ENCODE measurements around the gene DNAH12.

DNAH12 gene

DNA sequence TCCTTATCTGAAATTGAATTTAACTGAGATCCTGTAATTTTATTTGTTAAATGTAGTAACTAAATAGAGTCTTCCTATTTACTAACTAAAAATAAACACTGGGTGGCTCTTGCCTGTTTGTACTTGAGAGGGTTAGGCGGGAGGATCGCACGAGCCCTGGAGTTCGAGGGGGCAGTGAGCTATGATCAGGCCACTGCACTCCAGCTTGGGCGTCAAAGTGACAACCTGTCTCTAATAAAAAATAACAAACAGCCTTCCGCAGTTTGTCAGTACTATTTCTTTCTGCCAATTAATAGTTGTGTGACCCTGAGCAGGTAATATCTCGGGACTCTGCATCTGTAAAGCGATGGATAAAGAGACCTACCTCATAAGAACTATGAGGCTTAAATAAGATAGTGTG is 11.2 kb upstream of the DNAH12 start:
- Histone ChIP-seq H3K79me2 (ENCODE audit: control insufficient read depth, insufficient read depth, low read length) (peaks cover 13% of the 10 kb centered on the region), H4K5ac (ENCODE audit: low read length) (no peak overlapping the region), H3K79me1 (ENCODE audit: low read length) (peaks cover 7% of the 10 kb centered on the region), H3K4me3 (ENCODE audit: low read length) (peak overlapping the region; percentile 46), H3K36me3 (ENCODE audit: control insufficient read depth, insufficient read depth, low read length) (no peaks in the 10 kb centered on the region), H2AK5ac (ENCODE audit: low read length) (no peak overlapping the region), H2BK120ac (ENCODE audit: low read depth, low read length) (no peak overlapping the region), H3K4me2 (ENCODE audit: low read length) (peak overlapping the region; percentile 59), H2BK5ac (ENCODE audit: low read length) (no peak overlapping the region), H3K23ac (ENCODE audit: low read length) (no peak overlapping the region), H3K56ac (ENCODE audit: low read length) (peak overlapping the region; percentile 94), H4K8ac (ENCODE audit: low read depth, low read length) (peak overlapping the region; percentile 29), H3K4ac (ENCODE audit: low read depth, low read length) (no peak overlapping the region), H3K27ac (ENCODE audit: low read depth, low read length) (no peak overlapping the region), H3K9ac (ENCODE audit: low read length) (peak overlapping the region; percentile 63), H3K27me3 (ENCODE audit: insufficient read depth, low read length, poor library complexity) (no peaks in the 10 kb centered on the region), H3K4me1 (ENCODE audit: control insufficient read depth, low read depth, low read length) (no peaks in the 10 kb centered on the region), H2BK15ac (replicated peaks; ENCODE audit: low read depth) (no peak overlapping the region), H3K18ac (ENCODE audit: low read length) (no peak overlapping the region)
- no peak for DNase-seq
- no CpG with 5 or more reads among the region's 8 CpGs for WGBS (ENCODE audit: extremely low coverage, insufficient coverage, low lambda C conversion rate)

DNA sequence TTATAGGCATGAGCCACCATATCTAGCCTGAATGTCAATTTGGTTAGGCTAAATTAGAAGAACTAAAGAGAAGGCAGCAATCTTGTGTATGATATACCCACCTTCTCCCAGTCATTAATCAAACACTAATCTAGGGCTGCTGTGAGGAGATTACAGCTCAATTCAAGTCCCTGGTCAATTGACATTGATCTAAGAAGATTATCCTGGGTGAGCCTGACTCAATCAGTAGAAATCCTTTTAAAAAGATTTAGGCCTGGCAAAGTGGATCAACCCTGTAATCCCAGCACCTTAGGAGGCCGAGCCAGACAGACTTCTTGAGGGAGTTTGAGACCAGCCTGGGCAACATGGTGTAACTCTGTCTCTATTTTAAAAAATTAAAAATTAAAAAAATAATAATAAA is 2.5 kb upstream of the DNAH12 start:
- Histone ChIP-seq H3K4ac (ENCODE audit: low read depth, low read length) (no peak overlapping the region), H2BK15ac (replicated peaks; ENCODE audit: low read depth) (no peak overlapping the region), H3K4me1 (ENCODE audit: control insufficient read depth, low read depth, low read length) (no peaks in the 10 kb centered on the region), H3K56ac (ENCODE audit: low read length) (no peak overlapping the region), H4K5ac (ENCODE audit: low read length) (no peak overlapping the region), H3K36me3 (ENCODE audit: control insufficient read depth, insufficient read depth, low read length) (no peaks in the 10 kb centered on the region), H2AK5ac (ENCODE audit: low read length) (no peak overlapping the region), H3K4me2 (ENCODE audit: low read length) (no peak overlapping the region), H3K23ac (ENCODE audit: low read length) (no peak overlapping the region), H4K8ac (ENCODE audit: low read depth, low read length) (no peak overlapping the region), H3K9ac (ENCODE audit: low read length) (no peak overlapping the region), H2BK120ac (ENCODE audit: low read depth, low read length) (no peak overlapping the region), H2BK5ac (ENCODE audit: low read length) (no peak overlapping the region), H3K4me3 (ENCODE audit: low read length) (no peak overlapping the region), H3K79me1 (ENCODE audit: low read length) (no peaks in the 10 kb centered on the region), H3K18ac (ENCODE audit: low read length) (no peak overlapping the region), H3K27me3 (ENCODE audit: insufficient read depth, low read length, poor library complexity) (no peaks in the 10 kb centered on the region), H3K27ac (ENCODE audit: low read depth, low read length) (no peak overlapping the region), H3K79me2 (ENCODE audit: control insufficient read depth, insufficient read depth, low read length) (no peaks in the 10 kb centered on the region)
- WGBS (ENCODE audit: extremely low coverage, insufficient coverage, low lambda C conversion rate), result no CpG with 5 or more reads among the region's 1 CpG
- peak; percentile 35 for DNase-seq

DNA sequence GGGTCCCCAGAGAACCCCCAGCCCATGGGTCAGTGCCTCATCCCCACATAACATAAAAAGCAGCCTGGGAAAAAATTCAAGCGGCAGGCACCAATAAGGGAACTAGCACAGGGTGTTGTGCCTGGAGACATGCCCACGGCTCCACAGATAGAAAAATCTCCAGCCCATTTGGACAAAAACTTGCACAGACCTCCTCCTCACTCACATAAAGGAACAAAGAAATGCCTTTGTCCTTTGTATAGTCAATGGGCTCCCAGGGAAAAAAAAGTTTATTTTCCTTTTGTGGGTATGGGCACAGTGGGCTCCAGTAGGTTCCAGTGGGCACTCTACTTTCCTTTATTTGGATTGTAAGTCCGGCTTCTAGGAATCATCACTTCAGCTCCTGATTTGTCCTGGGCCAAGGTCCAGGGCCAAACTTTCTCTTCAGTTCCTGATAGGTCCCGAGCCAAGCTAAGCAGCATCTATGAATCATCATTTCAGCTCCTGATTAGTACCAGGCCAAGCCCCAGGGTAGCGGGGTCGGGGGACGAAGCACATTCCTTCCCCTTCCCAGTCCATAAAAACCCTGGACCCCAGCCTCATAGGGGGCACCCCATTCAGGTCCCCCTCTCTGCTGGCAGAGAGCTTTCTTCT is 1.6 kb upstream of the DNAH12 start:
- Histone ChIP-seq H3K9ac (ENCODE audit: low read length) (no peak overlapping the region), H4K5ac (ENCODE audit: low read length) (no peak overlapping the region), H3K27ac (ENCODE audit: low read depth, low read length) (no peak overlapping the region), H3K36me3 (ENCODE audit: control insufficient read depth, insufficient read depth, low read length) (no peaks in the 10 kb centered on the region), H3K23ac (ENCODE audit: low read length) (no peak overlapping the region), H3K4me3 (ENCODE audit: low read length) (no peak overlapping the region), H2BK5ac (ENCODE audit: low read length) (no peak overlapping the region), H3K4ac (ENCODE audit: low read depth, low read length) (no peak overlapping the region), H3K79me2 (ENCODE audit: control insufficient read depth, insufficient read depth, low read length) (no peaks in the 10 kb centered on the region), H3K56ac (ENCODE audit: low read length) (no peak overlapping the region), H3K79me1 (ENCODE audit: low read length) (no peaks in the 10 kb centered on the region), H2BK120ac (ENCODE audit: low read depth, low read length) (no peak overlapping the region), H3K4me2 (ENCODE audit: low read length) (no peak overlapping the region), H3K4me1 (ENCODE audit: control insufficient read depth, low read depth, low read length) (no peaks in the 10 kb centered on the region), H3K27me3 (ENCODE audit: insufficient read depth, low read length, poor library complexity) (no peaks in the 10 kb centered on the region), H2BK15ac (replicated peaks; ENCODE audit: low read depth) (no peak overlapping the region), H2AK5ac (ENCODE audit: low read length) (no peak overlapping the region), H3K18ac (ENCODE audit: low read length) (peak overlapping the region; percentile 39), H4K8ac (ENCODE audit: low read depth, low read length) (no peak overlapping the region)
- no peak for DNase-seq
- WGBS (ENCODE audit: extremely low coverage, insufficient coverage, low lambda C conversion rate), result no CpG with 5 or more reads among the region's 7 CpGs

DNA sequence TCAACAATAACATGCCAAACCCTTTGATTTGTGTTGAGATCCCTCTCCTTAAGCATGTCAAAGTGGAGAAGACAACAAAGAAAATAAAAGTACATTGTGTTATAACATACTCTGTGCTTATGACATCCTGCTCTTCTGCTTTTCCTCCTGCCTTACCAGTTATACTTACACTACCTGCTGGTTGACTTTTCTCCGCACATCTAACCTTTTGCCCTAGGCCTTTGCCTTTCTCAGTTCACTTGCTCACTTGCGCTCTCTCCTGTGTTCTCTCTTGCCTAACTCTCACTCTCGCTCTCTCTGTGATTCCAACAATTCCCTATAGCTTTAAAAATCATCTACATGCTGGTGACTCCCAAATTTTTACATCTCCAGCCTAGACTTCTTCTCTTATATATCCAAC is 5.7 kb downstream of the DNAH12 start:
- Histone ChIP-seq H4K8ac (ENCODE audit: low read depth, low read length) (no peak overlapping the region), H2BK5ac (ENCODE audit: low read length) (no peak overlapping the region), H3K36me3 (ENCODE audit: control insufficient read depth, insufficient read depth, low read length) (no peaks in the 10 kb centered on the region), H3K79me2 (ENCODE audit: control insufficient read depth, insufficient read depth, low read length) (no peaks in the 10 kb centered on the region), H3K79me1 (ENCODE audit: low read length) (no peaks in the 10 kb centered on the region), H2BK120ac (ENCODE audit: low read depth, low read length) (no peak overlapping the region), H3K4me2 (ENCODE audit: low read length) (no peak overlapping the region), H3K27ac (ENCODE audit: low read depth, low read length) (no peak overlapping the region), H3K4me1 (ENCODE audit: control insufficient read depth, low read depth, low read length) (no peaks in the 10 kb centered on the region), H4K5ac (ENCODE audit: low read length) (no peak overlapping the region), H3K9ac (ENCODE audit: low read length) (no peak overlapping the region), H3K4me3 (ENCODE audit: low read length) (no peak overlapping the region), H3K18ac (ENCODE audit: low read length) (no peak overlapping the region), H2BK15ac (replicated peaks; ENCODE audit: low read depth) (no peak overlapping the region), H3K4ac (ENCODE audit: low read depth, low read length) (no peak overlapping the region), H3K27me3 (ENCODE audit: insufficient read depth, low read length, poor library complexity) (no peaks in the 10 kb centered on the region), H3K56ac (ENCODE audit: low read length) (no peak overlapping the region), H3K23ac (ENCODE audit: low read length) (no peak overlapping the region), H2AK5ac (ENCODE audit: low read length) (no peak overlapping the region)
- no peak for DNase-seq
- WGBS (ENCODE audit: extremely low coverage, insufficient coverage, low lambda C conversion rate), result no CpG with 5 or more reads among the region's 3 CpGs

DNA sequence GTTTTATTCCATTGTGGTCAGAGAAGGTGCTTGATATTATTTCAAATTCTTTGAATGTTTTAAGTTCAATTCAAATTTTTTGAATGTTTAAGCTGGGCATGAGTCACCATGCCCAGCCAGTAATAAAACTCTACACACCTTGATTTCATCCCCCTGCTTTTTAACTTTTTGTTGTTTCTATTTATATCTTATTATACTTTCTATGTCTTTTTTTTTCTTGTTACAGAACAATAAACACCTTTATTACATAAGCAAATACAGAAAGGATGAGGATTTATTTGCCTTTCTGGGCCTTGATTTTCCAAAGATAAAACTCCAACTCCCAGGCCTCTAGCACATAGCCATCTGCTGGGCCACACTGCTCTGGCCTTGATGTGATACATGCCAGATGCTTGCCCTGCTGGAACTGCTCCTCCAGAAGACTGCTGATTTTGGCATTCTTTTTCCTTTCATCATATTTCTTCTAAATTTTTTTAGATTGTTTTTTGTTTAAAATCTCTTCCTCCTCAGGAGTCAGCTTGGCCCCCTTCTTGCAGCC is 14.0 kb downstream of the DNAH12 start:
- H3K27ac ChIP-seq (ENCODE audit: low read depth, low read length), result no peak overlapping the region
- H2BK120ac ChIP-seq (ENCODE audit: low read depth, low read length), result no peak overlapping the region
- no peaks in the 10 kb centered on the region for H3K36me3 ChIP-seq (ENCODE audit: control insufficient read depth, insufficient read depth, low read length)
- H3K18ac ChIP-seq (ENCODE audit: low read length), result no peak overlapping the region
- no peak overlapping the region for H2BK5ac ChIP-seq (ENCODE audit: low read length)
- no peak overlapping the region for H3K9ac ChIP-seq (ENCODE audit: low read length)
- no peak overlapping the region for H4K8ac ChIP-seq (ENCODE audit: low read depth, low read length)
- H4K5ac ChIP-seq (ENCODE audit: low read length), result no peak overlapping the region
- H3K4me1 ChIP-seq (ENCODE audit: control insufficient read depth, low read depth, low read length), result no peaks in the 10 kb centered on the region
- H3K79me1 ChIP-seq (ENCODE audit: low read length), result no peaks in the 10 kb centered on the region
- no peak overlapping the region for H3K56ac ChIP-seq (ENCODE audit: low read length)
- H2AK5ac ChIP-seq (ENCODE audit: low read length), result no peak overlapping the region
- H2BK15ac ChIP-seq (replicated peaks; ENCODE audit: low read depth), result no peak overlapping the region
- H3K4me2 ChIP-seq (ENCODE audit: low read length), result no peak overlapping the region
- no peak for DNase-seq
- no peak overlapping the region for H3K23ac ChIP-seq (ENCODE audit: low read length)
- H3K4me3 ChIP-seq (ENCODE audit: low read length), result no peak overlapping the region
- H3K27me3 ChIP-seq (ENCODE audit: insufficient read depth, low read length, poor library complexity), result no peaks in the 10 kb centered on the region
- H3K4ac ChIP-seq (ENCODE audit: low read depth, low read length), result no peak overlapping the region
- no peaks in the 10 kb centered on the region for H3K79me2 ChIP-seq (ENCODE audit: control insufficient read depth, insufficient read depth, low read length)

DNA sequence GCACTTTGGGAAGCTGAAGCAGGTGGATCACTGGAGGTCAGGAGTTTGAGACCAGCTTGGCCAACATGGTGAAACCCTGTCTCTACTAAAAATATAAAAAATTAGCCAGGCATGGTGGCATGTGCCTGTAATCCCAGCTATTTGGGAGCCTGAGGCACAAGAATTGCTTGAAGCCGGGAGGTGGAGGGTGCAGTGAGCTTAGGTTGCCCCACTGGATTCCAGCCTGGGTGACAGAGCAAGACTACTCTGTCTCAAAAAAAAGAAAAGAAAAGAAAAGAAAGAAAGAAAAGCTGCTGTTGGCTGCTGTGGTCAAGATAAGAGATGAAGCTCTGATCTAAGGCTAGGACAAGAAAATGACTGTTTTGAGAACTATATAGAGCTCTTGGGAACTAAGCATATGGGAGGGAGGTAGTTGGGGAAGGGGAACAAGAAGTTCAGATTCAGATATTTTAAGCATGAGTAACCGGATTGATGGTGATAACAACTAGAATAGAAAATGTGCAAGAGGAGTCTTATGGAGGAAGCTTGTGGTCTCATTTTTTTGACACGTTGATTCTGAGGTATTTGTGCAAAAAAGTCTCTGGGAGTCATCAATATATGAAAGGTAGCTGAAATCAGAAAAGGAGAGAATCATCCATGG is 25.7 kb downstream of the DNAH12 start:
- no peak overlapping the region for H3K27ac ChIP-seq (ENCODE audit: low read depth, low read length)
- no peak overlapping the region for H2BK5ac ChIP-seq (ENCODE audit: low read length)
- no peak overlapping the region for H3K4me3 ChIP-seq (ENCODE audit: low read length)
- no peak overlapping the region for H3K56ac ChIP-seq (ENCODE audit: low read length)
- no peak overlapping the region for H3K4me2 ChIP-seq (ENCODE audit: low read length)
- H3K4me1 ChIP-seq (ENCODE audit: control insufficient read depth, low read depth, low read length), result no peaks in the 10 kb centered on the region
- H3K79me2 ChIP-seq (ENCODE audit: control insufficient read depth, insufficient read depth, low read length), result no peaks in the 10 kb centered on the region
- H3K18ac ChIP-seq (ENCODE audit: low read length), result no peak overlapping the region
- no peak overlapping the region for H4K8ac ChIP-seq (ENCODE audit: low read depth, low read length)
- no peak overlapping the region for H3K4ac ChIP-seq (ENCODE audit: low read depth, low read length)
- H3K36me3 ChIP-seq (ENCODE audit: control insufficient read depth, insufficient read depth, low read length), result no peaks in the 10 kb centered on the region
- no peaks in the 10 kb centered on the region for H3K27me3 ChIP-seq (ENCODE audit: insufficient read depth, low read length, poor library complexity)
- no peak overlapping the region for H2BK15ac ChIP-seq (replicated peaks; ENCODE audit: low read depth)
- H2AK5ac ChIP-seq (ENCODE audit: low read length), result no peak overlapping the region
- no peaks in the 10 kb centered on the region for H3K79me1 ChIP-seq (ENCODE audit: low read length)
- H4K5ac ChIP-seq (ENCODE audit: low read length), result no peak overlapping the region
- H2BK120ac ChIP-seq (ENCODE audit: low read depth, low read length), result no peak overlapping the region
- no peak overlapping the region for H3K9ac ChIP-seq (ENCODE audit: low read length)
- no peak overlapping the region for H3K23ac ChIP-seq (ENCODE audit: low read length)
- WGBS (ENCODE audit: extremely low coverage, insufficient coverage, low lambda C conversion rate), result no CpG with 5 or more reads among the region's 3 CpGs
- no peak for DNase-seq
